ENCODE results near the gene DOK6.

DOK6 gene

DNA sequence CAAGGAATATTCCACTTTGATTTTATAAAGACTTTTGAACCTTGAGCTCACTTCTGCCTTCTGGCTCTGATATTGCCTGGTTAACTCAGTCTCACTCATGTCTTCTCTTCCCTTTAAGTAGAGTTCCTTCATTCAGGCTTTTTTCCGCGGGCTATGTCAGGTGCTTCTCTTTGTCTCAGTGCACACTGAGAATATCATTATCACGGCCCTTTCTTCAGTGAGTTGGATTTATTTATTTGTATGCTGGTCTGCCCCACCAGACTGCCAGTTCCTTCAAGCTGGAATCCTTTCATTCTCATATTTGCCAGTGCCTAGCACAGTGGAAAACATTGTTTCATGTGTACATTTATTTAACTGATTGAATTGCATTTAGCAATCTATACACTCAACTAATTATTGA is 136.5 kb downstream of the DOK6 start:
- DNase-seq (ENCODE audit: low read depth in 3 of 3, low spot score in 1 of 3) = no peak

- DNase-seq (ENCODE audit: low read depth in 3 of 3, low spot score in 1 of 3) = no peak
Observed at GRCh38 chr18:69538849-69539248, 138.2 kb downstream of the DOK6 start.

DNA sequence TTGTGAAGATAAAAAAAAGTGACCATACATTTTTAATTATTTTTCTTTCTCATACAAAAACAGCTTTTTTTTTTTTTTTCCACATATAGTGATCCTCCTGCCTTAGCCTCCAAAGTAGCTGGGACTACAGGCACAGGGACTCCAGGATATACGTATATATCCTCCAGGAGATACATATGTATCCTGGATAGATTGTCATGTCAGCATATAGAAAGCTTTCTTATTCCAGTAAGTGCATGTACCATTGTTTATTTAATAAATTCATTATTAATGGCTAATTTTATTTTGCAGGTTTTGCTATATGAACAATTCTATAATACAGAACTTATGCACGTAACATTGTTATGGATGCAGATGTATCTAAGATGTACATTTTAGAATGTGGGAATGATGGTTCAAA is 138.7 kb downstream of the DOK6 start:
- no peak for DNase-seq (ENCODE audit: low read depth in 3 of 3, low spot score in 1 of 3)

DNA sequence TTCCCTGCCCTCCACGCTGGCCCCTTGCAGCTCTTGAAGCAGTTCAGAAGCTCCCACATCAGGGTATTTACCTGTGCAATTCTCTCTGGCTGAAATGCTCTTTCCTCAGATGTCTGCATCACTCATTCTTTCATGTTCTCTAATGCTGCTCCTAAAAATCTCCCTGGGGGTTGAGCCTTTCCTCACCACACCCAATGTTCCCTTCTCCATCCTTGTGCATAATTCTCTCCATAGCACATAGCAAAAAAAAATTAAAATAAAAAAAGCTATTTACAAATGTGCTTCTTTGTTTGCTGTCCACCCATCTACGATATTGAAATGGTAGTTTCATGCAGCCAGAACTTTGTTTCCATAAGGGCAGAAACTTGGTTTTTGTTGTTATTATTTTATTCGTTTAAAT is 155.5 kb downstream of the DOK6 start:
- DNase-seq (ENCODE audit: low read depth in 3 of 3, low spot score in 1 of 3) = no peak

GRCh38 chr18:69557282-69557681 is 156.6 kb downstream of the DOK6 start:
- no peak for DNase-seq (ENCODE audit: low read depth in 3 of 3, low spot score in 1 of 3)

DNA sequence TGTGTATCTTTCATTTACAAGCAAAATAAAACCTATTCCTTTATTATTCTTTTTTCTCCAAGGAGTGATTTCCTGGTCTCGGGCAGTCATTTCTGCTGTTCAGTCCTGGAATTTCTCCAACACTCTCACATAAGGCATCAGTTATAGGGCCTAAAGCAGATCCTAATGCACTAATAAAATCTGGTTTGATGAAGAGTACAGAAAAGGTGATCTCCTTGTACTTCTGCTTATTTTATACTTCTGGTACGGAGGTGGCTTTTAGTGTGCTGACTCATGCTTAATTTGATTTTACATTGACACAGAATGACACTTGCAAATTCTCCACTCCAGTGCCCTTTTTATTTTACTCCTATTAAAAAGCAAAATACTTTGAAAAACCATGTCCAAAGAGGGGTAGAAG is 157.4 kb downstream of the DOK6 start:
- DNase-seq (ENCODE audit: low read depth in 3 of 3, low spot score in 1 of 3) = no peak

GRCh38 chr18:69559604-69560003 is 158.9 kb downstream of the DOK6 start:
- no peak for DNase-seq (ENCODE audit: low read depth in 3 of 3, low spot score in 1 of 3)

- no peak for DNase-seq (ENCODE audit: low read depth in 3 of 3, low spot score in 1 of 3)
Observed at GRCh38 chr18:69564602-69565001, 163.9 kb downstream of the DOK6 start.

- no peak for DNase-seq (ENCODE audit: low read depth in 3 of 3, low spot score in 1 of 3)
Observed at GRCh38 chr18:69567813-69568488, 167.3 kb downstream of the DOK6 start.

DNA sequence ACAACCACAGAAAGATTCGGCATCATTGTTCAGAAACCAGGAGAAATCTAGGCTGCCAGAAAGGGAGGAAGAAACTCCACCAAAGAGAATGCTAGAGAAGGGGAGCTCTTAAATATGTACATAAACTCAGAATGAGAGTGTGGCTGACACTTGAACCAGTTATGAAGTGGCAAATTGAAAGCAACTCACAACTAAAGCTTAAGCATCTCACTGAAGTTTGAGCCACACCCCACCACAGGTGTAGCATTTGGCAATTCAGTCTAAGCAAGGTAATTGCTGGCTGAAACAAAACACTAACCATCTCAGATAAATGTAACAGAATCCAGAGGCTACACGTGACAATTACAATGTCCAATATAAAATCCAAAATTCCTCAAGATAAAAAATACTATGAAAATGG is 168.4 kb downstream of the DOK6 start:
- no peak for DNase-seq (ENCODE audit: low read depth in 3 of 3, low spot score in 1 of 3)

DNA sequence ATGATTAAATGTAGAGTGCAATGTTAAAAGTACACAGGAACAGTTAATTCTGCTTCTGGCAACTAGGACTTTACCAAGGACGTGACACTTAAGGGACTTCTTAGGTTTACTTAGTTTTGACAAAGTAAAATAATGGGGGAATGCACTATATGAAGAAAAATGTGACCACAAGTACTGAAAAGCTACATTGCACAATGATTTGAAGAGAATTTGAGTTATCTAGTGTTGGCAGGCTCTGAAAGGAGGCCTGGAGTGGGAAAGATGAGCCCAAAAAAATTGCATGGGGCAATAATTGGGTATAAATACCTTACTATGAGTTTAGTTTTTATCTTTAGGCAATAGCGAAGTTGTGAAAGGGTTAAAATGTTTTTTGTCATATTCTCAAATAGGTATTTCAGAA is 173.7 kb downstream of the DOK6 start:
- DNase-seq (ENCODE audit: low read depth in 3 of 3, low spot score in 1 of 3) = no peak

DNA sequence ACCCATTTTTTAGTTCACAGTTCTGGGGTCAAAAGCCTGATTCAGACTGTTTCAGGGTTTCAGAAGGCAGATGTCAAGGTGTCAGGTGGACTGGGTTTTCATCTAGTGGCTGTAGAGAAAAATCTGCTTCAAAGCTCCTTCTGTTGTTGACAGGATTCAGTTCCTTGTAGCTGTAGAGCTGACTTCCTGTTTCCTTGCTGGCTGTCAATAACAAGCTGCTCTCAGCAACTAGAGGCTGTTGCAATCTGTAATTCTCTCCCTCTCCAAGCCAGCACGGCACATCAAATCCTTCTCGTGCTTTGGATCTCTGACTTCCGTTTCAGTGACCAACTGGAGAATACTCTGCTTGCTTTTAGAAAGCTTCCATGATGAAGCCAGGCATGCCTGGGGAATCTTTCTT is 179.4 kb downstream of the DOK6 start:
- no peak for DNase-seq (ENCODE audit: low read depth in 3 of 3, low spot score in 1 of 3)

DNA sequence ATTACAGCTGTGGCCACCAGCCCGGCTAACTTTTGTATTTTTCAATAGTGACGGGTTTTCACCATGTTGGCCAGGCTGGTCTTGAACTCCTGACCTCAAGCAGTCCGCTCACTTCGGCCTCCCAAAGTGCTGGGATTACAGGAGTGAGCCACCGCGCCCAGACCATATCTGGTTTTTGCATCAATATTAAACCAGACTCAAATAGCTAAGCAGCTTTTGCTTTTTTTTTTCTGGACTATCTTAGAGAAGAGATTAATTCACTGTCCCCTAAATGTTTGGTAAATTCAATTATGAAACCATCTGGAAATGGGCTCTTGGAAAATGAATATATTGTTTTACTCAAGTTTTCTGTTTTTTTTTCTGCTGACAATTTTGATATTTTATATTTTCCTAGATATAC is 183.7 kb downstream of the DOK6 start:
- DNase-seq (ENCODE audit: low read depth in 3 of 3, low spot score in 1 of 3) = no peak

DNA sequence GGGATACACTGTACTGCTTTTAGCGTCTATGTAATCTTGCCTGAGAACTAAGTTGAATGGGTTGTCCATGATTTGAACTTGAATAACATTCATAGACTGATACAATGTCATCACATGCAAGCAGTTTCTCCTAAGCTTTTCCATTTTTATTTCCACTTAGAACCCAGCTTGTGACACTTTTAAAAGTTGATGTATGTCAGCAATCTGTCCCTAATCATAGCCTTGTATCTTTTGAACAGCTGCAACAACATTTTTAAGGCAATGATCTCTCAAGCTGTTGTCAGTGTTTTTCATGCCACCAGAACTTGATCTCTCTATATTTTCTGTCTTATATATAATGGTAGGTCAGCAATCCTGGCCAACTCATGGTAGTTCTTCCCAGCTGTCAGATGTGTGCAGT is 185.0 kb downstream of the DOK6 start:
- DNase-seq (ENCODE audit: low read depth in 3 of 3, low spot score in 1 of 3) = no peak

GRCh38 chr18:69586537-69586936 is 185.8 kb downstream of the DOK6 start:
- DNase-seq (ENCODE audit: low read depth in 3 of 3, low spot score in 1 of 3) = no peak

DNA sequence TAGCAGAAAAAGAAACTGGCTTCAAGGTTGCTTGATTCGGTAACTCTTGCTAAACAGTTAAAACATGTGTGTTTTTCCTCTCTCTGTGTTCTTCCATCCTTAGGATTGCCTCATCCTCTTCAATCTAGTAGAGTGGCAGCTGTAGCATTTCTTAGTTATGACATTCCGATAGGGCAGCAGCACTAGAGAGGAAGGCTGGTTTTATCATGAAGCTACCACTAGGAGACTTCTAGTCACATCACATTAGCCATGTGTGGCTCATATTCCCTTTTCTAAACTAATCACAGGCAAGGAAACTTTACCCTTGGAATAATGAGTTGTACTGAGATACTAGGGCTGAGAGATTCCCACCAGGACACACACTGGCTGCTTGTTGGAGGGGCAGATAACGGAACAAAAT is 187.6 kb downstream of the DOK6 start:
- DNase-seq (ENCODE audit: low read depth in 3 of 3, low spot score in 1 of 3) = no peak

- no peak for DNase-seq (ENCODE audit: low read depth in 3 of 3, low spot score in 1 of 3)
Observed at GRCh38 chr18:69590150-69590549, 189.5 kb downstream of the DOK6 start.

DNA sequence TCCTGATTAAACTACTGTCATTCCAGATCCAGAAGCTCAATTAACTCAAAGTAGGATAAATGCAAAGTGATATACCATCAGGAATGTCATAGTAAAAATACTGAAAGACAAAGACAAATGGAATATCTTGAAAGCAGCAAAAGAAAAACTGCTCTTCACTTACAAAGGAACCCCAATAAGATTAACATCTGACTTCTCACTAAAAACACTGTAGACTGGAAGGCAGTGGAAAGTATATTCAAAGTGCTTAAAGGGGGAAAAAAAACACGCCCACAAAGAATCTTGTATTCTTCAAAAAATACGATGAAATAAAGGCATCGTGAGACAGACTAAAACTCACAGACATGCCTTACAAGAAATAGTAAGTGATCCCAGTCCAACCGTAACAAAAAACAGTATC is 195.7 kb downstream of the DOK6 start:
- no peak for DNase-seq (ENCODE audit: low read depth in 3 of 3, low spot score in 1 of 3)

DNA sequence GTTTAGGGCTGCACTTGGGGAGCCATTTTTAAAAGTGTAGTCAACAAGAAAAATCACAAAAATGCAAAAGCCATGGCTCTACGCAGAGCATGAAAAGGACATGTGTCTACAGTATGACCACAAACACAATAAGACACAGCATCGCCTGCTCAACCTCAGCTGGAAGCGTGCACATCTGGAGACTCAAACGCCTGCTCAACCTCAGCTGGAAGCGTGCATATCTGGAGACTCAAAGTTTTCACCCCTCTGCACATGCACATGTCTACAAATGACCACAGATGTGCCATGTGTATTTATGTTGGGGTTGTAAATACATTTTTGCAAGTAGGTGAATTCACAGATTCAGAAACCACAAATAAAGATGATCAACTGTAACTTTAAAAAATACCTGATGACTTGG is 196.9 kb downstream of the DOK6 start:
- DNase-seq (ENCODE audit: low read depth in 3 of 3, low spot score in 1 of 3) = no peak

- no peak for DNase-seq (ENCODE audit: low read depth in 3 of 3, low spot score in 1 of 3)
Observed at GRCh38 chr18:69599377-69599776, 198.7 kb downstream of the DOK6 start.

DNA sequence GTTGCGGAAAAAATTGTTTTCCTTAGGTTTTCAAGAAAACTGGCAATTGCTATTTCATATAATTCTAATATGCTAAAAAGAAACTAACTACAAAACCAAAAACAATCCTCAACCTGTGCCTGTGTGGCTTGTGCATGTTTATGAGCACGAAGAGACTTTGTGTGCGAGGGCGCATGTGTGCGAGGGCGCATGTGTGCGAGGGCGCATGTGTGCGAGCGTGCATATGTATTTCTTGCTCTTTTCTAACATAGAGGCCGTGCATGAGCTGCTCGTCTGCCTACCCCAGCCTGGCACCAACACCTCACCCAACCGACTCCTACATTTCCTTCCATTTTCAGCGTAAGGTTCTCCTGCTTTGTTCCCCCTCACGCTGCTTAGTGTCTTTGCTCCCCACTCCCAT is 211.6 kb downstream of the DOK6 start:
- no peak for DNase-seq (ENCODE audit: low read depth in 3 of 3, low spot score in 1 of 3)

DNA sequence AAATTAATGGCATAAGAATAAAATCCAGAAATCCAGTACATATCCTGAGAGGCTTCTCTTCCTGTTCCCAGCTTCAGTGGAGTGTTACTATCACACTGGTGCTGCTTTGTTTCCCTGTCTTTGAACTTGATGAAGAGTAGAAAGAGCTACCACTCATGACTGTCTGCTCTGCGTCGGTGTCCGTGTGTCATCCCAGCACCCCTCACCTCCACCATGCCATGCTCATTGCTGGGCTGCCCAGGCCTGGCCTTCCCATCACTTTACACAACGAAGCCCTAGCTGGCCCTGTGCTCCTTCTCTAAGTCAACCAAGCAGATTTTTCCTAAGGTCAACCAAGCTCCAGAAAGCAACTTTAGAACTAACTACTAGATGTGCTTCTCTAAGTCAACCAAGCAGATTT is 215.4 kb downstream of the DOK6 start:
- DNase-seq (ENCODE audit: low read depth in 3 of 3, low spot score in 1 of 3) = no peak

- DNase-seq (ENCODE audit: low read depth in 3 of 3, low spot score in 1 of 3) = no peak
Observed at GRCh38 chr18:69617408-69617807, 216.7 kb downstream of the DOK6 start.

DNA sequence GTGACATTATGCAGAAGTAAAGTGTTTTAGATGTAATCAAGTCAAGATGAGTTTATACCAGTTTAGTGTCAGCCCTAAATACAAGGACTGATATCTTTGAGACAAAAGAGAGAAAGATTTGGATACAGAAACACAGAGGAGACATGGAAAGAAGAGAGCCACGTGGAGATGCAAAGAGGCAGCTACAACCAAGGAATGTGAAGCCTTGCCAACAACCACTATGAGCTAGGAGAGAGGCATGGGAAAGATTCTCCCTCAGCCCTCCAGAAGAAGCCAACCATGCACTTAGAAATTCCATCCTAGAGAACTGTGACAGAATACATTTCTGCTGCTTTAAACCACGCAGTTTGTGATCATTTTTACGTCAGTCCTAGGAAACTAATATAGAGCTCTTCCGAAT is 217.2 kb downstream of the DOK6 start:
- no peak for DNase-seq (ENCODE audit: low read depth in 3 of 3, low spot score in 1 of 3)
